H9 (cell line): ENCODE data around the gene LRTM2. TPM values are rescaled to one million over a fixed set of nuclear protein-coding genes. Genes with fewer than 3 reads are reported as not detected.

Experiments
- DNase-seq: peaks from one replicate; pipeline ENCODE4 v3.0.0-alpha.2; 2017
- H2AFZ ChIP-seq: one replicate; pipeline ENCODE4 v1.6.1; 2013; ENCODE audit warnings: mild to moderate bottlenecking, low read length, control low read depth, moderate library complexity
- H2AK5ac ChIP-seq: 2 replicates; pipeline ENCODE4 v1.6.1; 2013; ENCODE audit warnings: low read length, control low read depth, mixed read lengths; ENCODE audit not compliant: insufficient read length
- H2BK120ac ChIP-seq: one replicate; pipeline ENCODE4 v1.6.1; 2013; ENCODE audit warnings: low read depth, mild to moderate bottlenecking, low read length, control low read depth, inconsistent platforms; ENCODE audit not compliant: poor library complexity, severe bottlenecking
- H2BK12ac ChIP-seq: 2 replicates; pipeline ENCODE4 v1.6.1; 2013; ENCODE audit warnings: low read length, control low read depth, mixed read lengths, low read depth; ENCODE audit not compliant: insufficient read length
- H2BK15ac ChIP-seq: 2 replicates; pipeline ENCODE4 v1.6.1; 2013; ENCODE audit warnings: low read depth, low read length, control low read depth
- H2BK20ac ChIP-seq: one replicate; pipeline ENCODE4 v1.6.1; 2013; ENCODE audit warnings: low read depth, mild to moderate bottlenecking, low read length, control low read depth, inconsistent platforms; ENCODE audit not compliant: poor library complexity, severe bottlenecking
- H2BK5ac ChIP-seq: 2 replicates; pipeline ENCODE4 v1.6.1; 2013; ENCODE audit warnings: low read length, control low read depth, mixed read lengths; ENCODE audit not compliant: insufficient read length
- H3K14ac ChIP-seq: 2 replicates; pipeline ENCODE4 v1.6.1; 2013; ENCODE audit warnings: low read length, control low read depth; ENCODE audit not compliant: insufficient read depth
- H3K18ac ChIP-seq: 2 replicates; pipeline ENCODE4 v1.6.1; 2013; ENCODE audit warnings: low read depth, mild to moderate bottlenecking, mixed read lengths, low read length, control low read depth; ENCODE audit not compliant: insufficient read length
- H3K23ac ChIP-seq: 2 replicates; pipeline ENCODE4 v1.6.1; 2013; ENCODE audit warnings: low read length, control low read depth, mixed read lengths, low read depth; ENCODE audit not compliant: insufficient read length
- H3K23me2 ChIP-seq: 2 replicates; pipeline ENCODE4 v1.6.1; 2013; ENCODE audit warnings: low read depth, mild to moderate bottlenecking, mixed read lengths, low read length, control low read depth; ENCODE audit not compliant: insufficient read length, poor library complexity, severe bottlenecking
- H3K27ac ChIP-seq: 2 replicates; pipeline ENCODE4 v1.5.1; 2013; ENCODE audit warnings: low read length, control low read depth, mixed read lengths, low read depth; ENCODE audit not compliant: insufficient read length
- H3K27me3 ChIP-seq: 2 replicates; pipeline ENCODE4 v1.6.1; 2013; ENCODE audit warnings: low read length, control low read depth, inconsistent platforms; ENCODE audit not compliant: insufficient read depth
- H3K4ac ChIP-seq: 2 replicates; pipeline ENCODE4 v1.6.1; 2013; ENCODE audit warnings: low read depth, mild to moderate bottlenecking, control low read depth, inconsistent platforms, low read length, moderate library complexity
- H3K4me1 ChIP-seq: 2 replicates; pipeline ENCODE4 v1.6.1; 2013; ENCODE audit warnings: low read length, control low read depth, inconsistent platforms; ENCODE audit not compliant: insufficient read depth
- H3K4me2 ChIP-seq: 2 replicates; pipeline ENCODE4 v1.6.1; 2013; ENCODE audit warnings: low read length, control low read depth, mixed read lengths; ENCODE audit not compliant: insufficient read length, insufficient read depth
- H3K56ac ChIP-seq: 2 replicates; pipeline ENCODE4 v1.6.1; 2013; ENCODE audit warnings: low read depth, mild to moderate bottlenecking, mixed read lengths, low read length, control low read depth; ENCODE audit not compliant: insufficient read length
- H3K79me1 ChIP-seq: 2 replicates; pipeline ENCODE4 v1.6.1; 2013; ENCODE audit warnings: low read depth, mild to moderate bottlenecking, moderate library complexity, low read length, control low read depth, inconsistent platforms; ENCODE audit not compliant: insufficient read depth, poor library complexity, severe bottlenecking
- H3K79me2 ChIP-seq: 2 replicates; pipeline ENCODE4 v1.6.1; 2013; ENCODE audit warnings: low read length, control low read depth, inconsistent platforms; ENCODE audit not compliant: insufficient read depth
- H3K9ac ChIP-seq: 2 replicates; pipeline ENCODE4 v1.6.1; 2013; ENCODE audit warnings: low read length, control low read depth, mixed read lengths; ENCODE audit not compliant: insufficient read length; ENCODE audit errors: extremely low read depth
- H3K9me3 ChIP-seq: one replicate; pipeline ENCODE4 v1.6.1; 2013; ENCODE audit warnings: low read depth, low read length, inconsistent platforms; ENCODE audit not compliant: control insufficient read depth
- H3T11ph ChIP-seq: one replicate; pipeline ENCODE4 v1.6.1; 2013; ENCODE audit warnings: mild to moderate bottlenecking, low read length, control low read depth, inconsistent platforms
- H4K20me1 ChIP-seq: one replicate; pipeline ENCODE4 v1.6.1; 2013; ENCODE audit not compliant: control insufficient read depth, insufficient read length, insufficient read depth
- H4K5ac ChIP-seq: 2 replicates; pipeline ENCODE4 v1.6.1; 2013; ENCODE audit warnings: low read depth, mild to moderate bottlenecking, mixed read lengths, low read length, control low read depth; ENCODE audit not compliant: insufficient read length
- H4K8ac ChIP-seq: replicated peaks from 2 replicates; pipeline ENCODE4 v1.6.1; 2013; ENCODE audit warnings: low read length, control low read depth, mixed read lengths, low read depth; ENCODE audit not compliant: insufficient read length
- H4K91ac ChIP-seq: 2 replicates; pipeline ENCODE4 v1.6.1; 2013; ENCODE audit warnings: low read depth, mild to moderate bottlenecking, moderate library complexity, mixed read lengths, low read length, control low read depth; ENCODE audit not compliant: insufficient read length
- H3K27ac Mint-ChIP-seq, 3 experiments: 2 replicates in 2 of 3; 3 replicates in 1 of 3; pipeline ENCODE4 v1.8.0; 2020 to 2021; ENCODE audit warnings: mixed read lengths in 3 of 3, mild to moderate bottlenecking in 1 of 3, moderate library complexity in 1 of 3
- H3K27me3 Mint-ChIP-seq: 2 replicates; pipeline ENCODE4 v1.8.0; 2021; ENCODE audit warnings: low read depth, mild to moderate bottlenecking, moderate library complexity, mixed read lengths
- H3K36me3 Mint-ChIP-seq, 3 experiments: 2 replicates in 2 of 3; 3 replicates in 1 of 3; pipeline ENCODE4 v1.8.0; 2020 to 2021; ENCODE audit warnings: low read depth in 3 of 3, mixed read lengths in 3 of 3; ENCODE audit not compliant: insufficient read depth in 1 of 3
- H3K4me1 Mint-ChIP-seq, 2 experiments: 2 replicates each; pipeline ENCODE4 v1.8.0; 2020; ENCODE audit warnings: mixed read lengths in 2 of 2
- H3K4me3 Mint-ChIP-seq, 2 experiments: 2 replicates in 1 of 2; 3 replicates in 1 of 2; pipeline ENCODE4 v1.8.0; 2020 to 2021; ENCODE audit warnings: mild to moderate bottlenecking in 2 of 2, mixed read lengths in 2 of 2, moderate library complexity in 1 of 2
- H3K9me3 Mint-ChIP-seq, 2 experiments: 2 replicates in 1 of 2; 3 replicates in 1 of 2; pipeline ENCODE4 v1.8.0; 2020; ENCODE audit warnings: mild to moderate bottlenecking in 2 of 2, mixed read lengths in 2 of 2, moderate library complexity in 1 of 2
- CTCF ChIP-seq: fragments of 200-600 bp; sonication (generic); conservative IDR thresholded peaks from 3 replicates; pipeline ENCODE4 v1.8.0; 2021; ENCODE audit warnings: antibody characterized with exemption, mild to moderate bottlenecking
- WGBS: extraction: QIAGEN DNeasy Blood & Tissue Kit; methylation state at CpG from one replicate; pipeline ENCODE4 v1.1.7; 2013; ENCODE audit warnings: missing lambda C conversion rate, low lambda C conversion rate, mixed read lengths; ENCODE audit not compliant: insufficient read length; ENCODE audit errors: extremely low coverage; 5-methylcytosine and 5-hydroxymethylcytosine counted together
- total RNA-seq: library from RNA; stranded (reverse); gene quantifications from 2 replicates; pipeline ENCODE4 v1.2.1, GENCODE V29; 2021

LRTM2 gene
- total RNA-seq, 1 experiment from 2014 or later = not detected

GRCh38 chr12:1830981-1831963, 10.9 kb downstream of the LRTM2 start:
- Histone ChIP-seq H3K56ac (no peak overlapping the region), H3K9ac (no peak overlapping the region), H2BK120ac (no peak overlapping the region), H4K91ac (no peak overlapping the region), H3K79me2 (no peaks in the 10 kb centered on the region), H3K23me2 (no peaks in the 10 kb centered on the region), H4K8ac (no peak overlapping the region), H2BK15ac (no peak overlapping the region), H2AFZ (no peak overlapping the region), H3K4me1 (no peaks in the 10 kb centered on the region), H2BK5ac (no peak overlapping the region), H3K18ac (no peak overlapping the region), H4K20me1 (no peaks in the 10 kb centered on the region), H2BK20ac (no peak overlapping the region), H3K79me1 (no peaks in the 10 kb centered on the region), H3K4me2 (peak overlapping the region; percentile 2), H4K5ac (no peak overlapping the region), H3T11ph (no peak overlapping the region), H2AK5ac (no peak overlapping the region), H2BK12ac (no peak overlapping the region), H3K14ac (no peak overlapping the region), H3K9me3 (no peaks in the 10 kb centered on the region), H3K27ac (no peak overlapping the region), H3K4ac (no peak overlapping the region), H3K27me3 (no peaks in the 10 kb centered on the region), H3K23ac (no peak overlapping the region)
- Mint-ChIP-seq H3K9me3 (no peaks in the 10 kb centered on the region; a peak in 1 of 5 replicates), H3K36me3 (no peaks in the 10 kb centered on the region), H3K27me3 (peaks cover 40% of the 10 kb centered on the region), H3K4me3 (peak overlapping the region; percentile 41 to 63; a peak in 4 of 5 replicates), H3K4me1 (peaks cover 7 to 33% of the 10 kb centered on the region in 2 experiments), H3K27ac (no peak overlapping the region)
- no peak for TF ChIP-seq CTCF
- peak; percentile 94 for DNase-seq
- no CpG with 5 or more reads among the region's 34 CpGs for WGBS
